PC-3 (cell line): ENCODE results near the gene KRT80. TPM values are rescaled to one million over a fixed set of nuclear protein-coding genes. Genes with fewer than 3 reads are reported as not detected.

ENCODE experiments used
- ATAC-seq: fragments of 200-7000 bp; cut with Tn5 transposase; 2 replicates; pipeline ENCODE4 v1.9.1; 2020; ENCODE audit warnings: mild to moderate bottlenecking, moderate library complexity
- BruUV-seq: library from RNA; stranded (reverse); fragments of 400-500 nt; replicated peaks from 2 replicates; lab custom pipeline; 2021; lab: Mats Ljungman, UMichigan
- CTCF ChIA-PET: fragments of 300-600 bp; sonication (Branson Sonifier 250); formaldehyde crosslinking; loops from one replicate; lab custom pipeline; 2022; ENCODE audit warnings: antibody characterized with exemption; lab: Charles Lee
- POLR2A ChIA-PET: fragments of 300-600 bp; sonication (Branson Sonifier 250); formaldehyde crosslinking; loops from one replicate; lab custom pipeline; 2022; ENCODE audit warnings: antibody characterized with exemption; ENCODE audit not compliant: unreplicated experiment; lab: Charles Lee
- DNase-seq: peaks from one replicate; pipeline ENCODE4 v3.0.0-alpha.2; 2015
- H2AFZ ChIP-seq: fragments of 300-600 bp; sonication (generic); 2 replicates; pipeline ENCODE4 v1.6.0; 2016; ENCODE audit warnings: antibody characterized with exemption, low read length
- H3F3A ChIP-seq: fragments of 300-600 bp; sonication (generic); one replicate; pipeline ENCODE4 v1.6.0; 2017; ENCODE audit warnings: antibody characterized with exemption, low read length, control low read depth, mild to moderate bottlenecking; ENCODE audit not compliant: unreplicated experiment
- H3K27ac ChIP-seq: fragments of 300-600 bp; sonication (generic); 2 replicates; pipeline ENCODE4 v1.5.1; 2016; ENCODE audit warnings: mild to moderate bottlenecking, low read length
- H3K27me3 ChIP-seq: fragments of 300-600 bp; sonication (generic); 2 replicates; pipeline ENCODE4 v1.6.1; 2016; ENCODE audit warnings: low read length, mixed read lengths
- H3K36me3 ChIP-seq: fragments of 300-600 bp; sonication (generic); 2 replicates; pipeline ENCODE4 v1.6.1; 2016; ENCODE audit warnings: low read depth, mixed run types, low read length, mixed read lengths
- H3K4me1 ChIP-seq: fragments of 300-600 bp; sonication (generic); 2 replicates; pipeline ENCODE4 v1.5.1; 2016; ENCODE audit warnings: low read length; ENCODE audit not compliant: insufficient read depth
- H3K4me2 ChIP-seq: fragments of 300-600 bp; sonication (generic); 2 replicates; pipeline ENCODE4 v1.6.0; 2016; ENCODE audit warnings: low read length
- H3K4me3 ChIP-seq: fragments of 300-600 bp; sonication (generic); 2 replicates; pipeline ENCODE4 v1.5.1; 2016; ENCODE audit warnings: mild to moderate bottlenecking, low read length, mixed read lengths
- H3K79me2 ChIP-seq: fragments of 300-600 bp; sonication (generic); 2 replicates; pipeline ENCODE4 v1.6.1; 2017; ENCODE audit warnings: low read length, mixed read lengths
- H3K9ac ChIP-seq: fragments of 300-600 bp; sonication (generic); 2 replicates; pipeline ENCODE4 v1.6.0; 2016; ENCODE audit warnings: mild to moderate bottlenecking, low read length
- H3K9me2 ChIP-seq: fragments of 300-600 bp; sonication (generic); replicated peaks from 2 replicates; pipeline ENCODE4 v1.6.1; 2016; ENCODE audit warnings: mixed run types, low read length, mixed read lengths
- H3K9me3 ChIP-seq: fragments of 300-600 bp; sonication (generic); 2 replicates; pipeline ENCODE4 v1.6.1; 2016; ENCODE audit warnings: low read length, mixed read lengths
- H4K20me1 ChIP-seq: fragments of 300-600 bp; sonication (generic); 2 replicates; pipeline ENCODE4 v1.6.1; 2016; ENCODE audit warnings: low read length, mixed read lengths
- EZH2 ChIP-seq: fragments of 300-600 bp; sonication (generic); IDR thresholded peaks from one replicate; pipeline ENCODE4 v1.6.1; 2017; ENCODE audit warnings: antibody characterized with exemption, mild to moderate bottlenecking, low read length; ENCODE audit not compliant: unreplicated experiment
- EZH2phosphoT487 ChIP-seq: fragments of 300-600 bp; sonication (generic); IDR thresholded peaks from 2 replicates; pipeline ENCODE4 v1.6.1; 2018; ENCODE audit warnings: mild to moderate bottlenecking, antibody characterized with exemption, low read length, borderline replicate concordance
- intact Hi-C: fragments of 100-400 bp; cut with micrococcal nuclease; formaldehyde crosslinking; loops from 2 replicates; pipeline ENCODE4 v1.9.0; 2023
- total RNA-seq: library from RNA; depleted of rRNA; stranded (reverse); fragments of >200 nt; gene quantifications from 2 replicates; pipeline ENCODE4 v1.2.3, GENCODE V29; 2014
- TF ChIP-seq, protein P1 (sequence below): fragments of 300-600 bp; sonication (generic); conservative IDR thresholded peaks from 2 replicates; pipeline ENCODE4 v1.5.1; 2017; ENCODE audit warnings: antibody characterized with exemption, low read depth, mild to moderate bottlenecking, low read length

KRT80 gene
- total RNA-seq, 1 experiment from 2014 or later = 19.8 TPM

DNA sequence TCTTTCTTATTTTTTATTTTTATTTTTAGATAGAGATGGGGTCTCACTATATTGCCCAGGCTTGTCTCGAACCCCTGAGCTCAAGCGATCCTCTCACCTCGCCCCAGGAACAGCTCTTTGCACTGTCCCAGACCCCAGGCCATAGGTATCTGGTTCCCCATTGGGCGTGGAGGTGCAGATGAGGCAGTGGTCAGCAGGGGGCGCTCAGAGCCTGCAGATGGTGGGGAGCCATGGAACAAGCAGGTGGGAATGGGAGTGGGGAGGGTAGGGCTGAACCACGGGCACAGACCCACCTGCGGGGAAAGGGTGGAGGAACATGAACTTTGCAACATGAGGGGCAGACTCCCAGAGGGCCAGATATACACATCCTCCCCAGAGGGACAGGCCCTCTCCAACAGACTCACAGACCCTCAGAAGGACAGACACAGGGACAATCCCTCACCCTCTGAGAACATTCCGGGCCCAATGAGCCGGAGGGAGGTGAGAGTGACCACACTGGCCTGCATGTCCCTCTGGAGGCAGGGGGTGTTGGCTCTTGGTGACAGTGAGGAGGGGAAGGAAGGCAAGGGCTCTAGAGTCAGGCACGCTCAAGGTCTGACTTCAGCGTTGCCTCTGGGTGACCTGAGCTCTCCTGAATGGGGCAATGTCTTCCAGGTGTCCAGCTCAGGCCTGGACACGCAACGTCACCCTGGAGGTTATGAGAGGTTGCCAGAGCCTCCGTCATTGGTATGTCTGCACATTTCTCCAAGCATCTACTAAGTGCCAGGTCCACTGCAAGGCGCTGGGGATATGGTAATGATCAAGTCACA, 34.9 kb downstream of the KRT80 start:
- no TSS peak for BruUV-seq
- CTCF ChIA-PET = interaction anchor here (0.5 to 1.5 kb wide), 5 partner anchors 65 to 170 kb away, joined by 3 to 5 read pairs (median 3); no protein-coding TSS in a partner anchor
- DNase-seq (peak; percentile 86), ATAC-seq (peak; percentile 55)
- Histone ChIP-seq H3K9me2 (no peaks in the 10 kb centered on the region), H3K4me2 (no peak overlapping the region), H2AFZ (no peak overlapping the region), H3K4me1 (peaks cover 34% of the 10 kb centered on the region), H3K27me3 (no peaks in the 10 kb centered on the region), H4K20me1 (no peaks in the 10 kb centered on the region), H3K36me3 (no peaks in the 10 kb centered on the region), H3F3A (no peaks in the 10 kb centered on the region), H3K27ac (no peak overlapping the region), H3K79me2 (no peaks in the 10 kb centered on the region), H3K9ac (no peak overlapping the region), H3K9me3 (no peaks in the 10 kb centered on the region), H3K4me3 (no peak overlapping the region)
- TF ChIP-seq EZH2 (no peak), EZH2phosphoT487 (no peak)
- TF ChIP-seq, protein P1, sequence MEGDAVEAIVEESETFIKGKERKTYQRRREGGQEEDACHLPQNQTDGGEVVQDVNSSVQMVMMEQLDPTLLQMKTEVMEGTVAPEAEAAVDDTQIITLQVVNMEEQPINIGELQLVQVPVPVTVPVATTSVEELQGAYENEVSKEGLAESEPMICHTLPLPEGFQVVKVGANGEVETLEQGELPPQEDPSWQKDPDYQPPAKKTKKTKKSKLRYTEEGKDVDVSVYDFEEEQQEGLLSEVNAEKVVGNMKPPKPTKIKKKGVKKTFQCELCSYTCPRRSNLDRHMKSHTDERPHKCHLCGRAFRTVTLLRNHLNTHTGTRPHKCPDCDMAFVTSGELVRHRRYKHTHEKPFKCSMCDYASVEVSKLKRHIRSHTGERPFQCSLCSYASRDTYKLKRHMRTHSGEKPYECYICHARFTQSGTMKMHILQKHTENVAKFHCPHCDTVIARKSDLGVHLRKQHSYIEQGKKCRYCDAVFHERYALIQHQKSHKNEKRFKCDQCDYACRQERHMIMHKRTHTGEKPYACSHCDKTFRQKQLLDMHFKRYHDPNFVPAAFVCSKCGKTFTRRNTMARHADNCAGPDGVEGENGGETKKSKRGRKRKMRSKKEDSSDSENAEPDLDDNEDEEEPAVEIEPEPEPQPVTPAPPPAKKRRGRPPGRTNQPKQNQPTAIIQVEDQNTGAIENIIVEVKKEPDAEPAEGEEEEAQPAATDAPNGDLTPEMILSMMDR = peak; percentile 98
- intact Hi-C loops = loop anchor here (1.0 kb wide), 1 partner anchor 170 kb away; no protein-coding TSS in a partner anchor
- POLR2A ChIA-PET = interaction anchor here (0.6 kb wide), 1 partner anchor 122 kb away, joined by 6 read pairs; no protein-coding TSS in a partner anchor

DNA sequence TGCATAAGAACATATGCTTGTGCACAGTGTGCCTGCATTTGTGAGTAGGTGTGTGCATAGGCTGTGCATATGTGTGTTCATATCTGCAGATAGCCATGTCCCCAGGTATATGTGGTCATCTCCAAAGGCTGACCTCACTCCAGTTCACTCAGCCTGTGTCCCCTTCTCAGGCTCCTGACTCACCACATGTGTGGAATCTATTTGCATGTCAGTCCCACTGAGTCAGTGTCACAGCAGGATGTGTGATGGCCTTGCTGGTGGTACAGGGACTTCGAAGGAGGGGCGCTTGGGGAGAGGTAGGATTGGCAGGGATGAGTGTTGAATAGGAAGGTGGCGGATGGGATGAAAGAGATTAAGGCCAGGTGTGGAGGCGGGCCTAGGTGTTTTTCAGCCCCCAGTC, 35.5 kb downstream of the KRT80 start:
- H3K4me3 ChIP-seq = no peak overlapping the region
- DNase-seq (peak; percentile 37), ATAC-seq (no peak)
- BruUV-seq = no TSS peak
- H3K27ac ChIP-seq = no peak overlapping the region
- no peaks in the 10 kb centered on the region for H4K20me1 ChIP-seq
- no peaks in the 10 kb centered on the region for H3K9me3 ChIP-seq
- no peak overlapping the region for H3K4me2 ChIP-seq
- peaks cover 5% of the 10 kb centered on the region for H3F3A ChIP-seq
- H3K4me1 ChIP-seq = peaks cover 40% of the 10 kb centered on the region
- POLR2A ChIA-PET = no interaction called here
- H3K9me2 ChIP-seq = no peaks in the 10 kb centered on the region
- H3K27me3 ChIP-seq = no peaks in the 10 kb centered on the region
- no peaks in the 10 kb centered on the region for H3K79me2 ChIP-seq
- no peak overlapping the region for H3K9ac ChIP-seq
- CTCF ChIA-PET = interaction anchor here (0.5 to 1.5 kb wide), 5 partner anchors 66 to 216 kb away, joined by 3 to 5 read pairs (median 3); no protein-coding TSS in a partner anchor
- intact Hi-C loops = no loop called here
- H2AFZ ChIP-seq = no peak overlapping the region
- TF ChIP-seq EZH2 = no peak
- TF ChIP-seq EZH2phosphoT487 = no peak
- TF ChIP-seq, protein P1 = no peak
- H3K36me3 ChIP-seq = no peaks in the 10 kb centered on the region
